Cardiac fibroblast (primary cell): ENCODE data around the gene CFAP92.

Source experiments
- DNase-seq, 2 donors: peaks; one replicate each; pipeline versions ENCODE4 v3.0.0 to v3.0.0-alpha.2; 2010; ENCODE audit warnings: low read depth in 2 of 2
- H3K4me3 ChIP-seq, 2 donors: replicated peaks in 1 of 2; 1 replicate in 1 of 2; 2 replicates in 1 of 2; pipeline ENCODE4 v1.5.1; 2011; ENCODE audit warnings: low read depth in 2 of 2, low read length in 2 of 2, mild to moderate bottlenecking in 2 of 2, moderate library complexity in 1 of 2
- CTCF ChIP-seq: IDR thresholded peaks from one replicate; pipeline ENCODE4 v1.5.1; 2011; ENCODE audit warnings: low read depth, mild to moderate bottlenecking, low read length, inconsistent platforms

Gene CFAP92

DNA sequence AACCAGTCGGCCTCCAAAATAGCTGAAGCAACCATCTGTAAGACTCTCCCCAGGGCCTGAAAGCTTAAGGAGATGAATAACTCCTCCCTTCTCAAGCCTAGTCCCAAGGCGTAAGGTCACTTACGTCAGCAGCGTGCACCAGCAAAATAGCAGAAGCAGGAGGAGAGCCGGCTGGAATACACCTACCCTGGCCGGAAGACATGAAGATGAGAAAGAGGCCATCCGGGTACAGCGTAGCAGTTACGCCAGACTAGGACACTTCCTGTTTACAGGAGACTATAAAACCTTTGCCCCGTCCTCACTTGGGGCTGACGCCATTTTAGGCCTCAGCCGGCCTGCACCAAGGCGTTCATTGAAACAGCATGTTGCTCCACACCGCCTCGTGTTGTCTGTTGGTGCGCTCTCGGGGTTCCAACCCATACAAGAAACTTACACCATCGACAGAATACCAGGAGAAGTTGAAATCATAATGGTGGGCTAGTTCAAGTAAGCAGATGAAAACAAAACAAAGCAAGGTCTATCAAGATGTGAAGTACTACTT lies 2.5 kb downstream of the CFAP92 start:
- H3K4me3 ChIP-seq, result no peak overlapping the region
- TF ChIP-seq CTCF, result no peak
- DNase-seq, result no peak

- H3K4me3 ChIP-seq, result no peak overlapping the region
- DNase-seq, result no peak
- no peak for TF ChIP-seq CTCF
Measured at GRCh38 chr3:128988286-128988685, 5.6 kb downstream of the CFAP92 start.

GRCh38 chr3:128987302-128988100 lies 6.4 kb downstream of the CFAP92 start:
- TF ChIP-seq CTCF, result no peak
- DNase-seq, result no peak
- no peak overlapping the region for H3K4me3 ChIP-seq

DNA sequence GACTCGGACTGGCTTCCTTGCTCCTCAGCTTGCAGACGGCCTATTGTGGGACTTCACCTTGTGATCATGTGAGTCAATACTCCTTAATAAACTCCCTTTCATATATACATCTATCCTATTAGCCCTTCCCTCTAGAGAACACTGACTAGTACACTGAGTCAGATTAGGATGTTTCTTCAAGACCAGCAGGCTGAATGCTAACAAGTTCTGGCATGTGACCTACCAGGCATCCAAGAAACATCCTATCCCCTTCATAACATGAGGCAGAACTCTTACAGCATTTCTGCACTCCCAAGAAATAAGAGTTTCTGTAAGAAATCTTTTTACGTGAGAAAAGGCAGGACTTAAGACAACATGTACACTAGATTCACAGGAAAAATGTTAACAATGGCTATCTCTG lies 9.3 kb downstream of the CFAP92 start:
- TF ChIP-seq CTCF, result no peak
- DNase-seq, result peak; percentile 25 to 32
- no peak overlapping the region for H3K4me3 ChIP-seq

DNA sequence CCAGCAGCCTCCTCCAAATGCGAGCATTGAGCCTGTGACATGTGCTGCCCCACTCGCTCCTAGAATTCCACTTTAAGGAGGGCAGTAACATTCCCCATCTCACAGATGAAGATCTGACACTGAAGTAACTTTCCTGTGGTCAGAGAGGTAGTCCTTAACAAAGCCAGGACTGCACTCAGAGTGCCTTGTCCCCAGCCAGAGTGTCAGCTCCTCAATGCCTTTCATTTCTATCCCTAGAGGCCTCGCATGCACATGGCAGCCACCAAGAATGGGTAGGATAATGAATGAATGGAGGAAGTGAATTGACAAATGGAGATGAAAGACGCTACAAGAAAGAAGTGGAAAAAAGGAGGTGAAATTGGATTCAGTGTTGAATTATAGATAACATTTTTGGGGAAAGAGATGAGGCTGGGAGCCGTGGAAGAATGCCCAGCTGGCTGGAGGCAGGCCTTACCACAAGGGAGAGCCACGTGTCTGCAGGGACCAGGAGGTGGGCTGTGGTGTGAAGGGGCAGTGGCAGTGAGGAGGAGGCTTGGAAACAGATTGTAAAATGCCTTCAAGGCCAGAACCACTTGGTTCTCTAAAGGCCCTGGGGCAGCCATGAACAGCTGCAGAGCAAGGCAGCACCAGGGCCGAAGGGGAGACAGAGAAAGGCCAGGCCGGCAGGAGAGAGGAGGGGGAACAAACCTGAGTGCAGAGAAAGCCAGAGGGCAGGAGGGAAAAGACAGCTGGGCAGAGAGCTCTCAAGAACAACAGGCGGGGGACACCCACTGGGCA lies 10.4 kb downstream of the CFAP92 start:
- no peak overlapping the region for H3K4me3 ChIP-seq
- DNase-seq, result no peak
- no peak for TF ChIP-seq CTCF

DNA sequence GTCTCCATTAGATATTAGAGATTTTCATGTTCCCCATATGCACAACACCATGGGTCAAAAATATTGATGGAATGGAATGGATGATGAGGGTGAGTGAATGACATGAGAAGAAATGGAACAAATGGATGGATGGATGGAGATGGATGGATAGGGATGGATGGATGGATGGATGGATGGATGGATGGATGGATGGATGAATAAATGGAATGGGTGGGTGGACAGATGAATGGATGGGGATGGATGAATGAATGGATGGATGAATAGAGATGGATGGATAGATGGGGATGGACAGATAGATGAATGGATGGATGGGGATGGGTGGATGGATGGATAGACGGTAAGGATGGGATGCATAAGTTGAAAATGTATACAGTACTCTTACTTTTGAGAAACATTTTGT lies 18.6 kb downstream of the CFAP92 start:
- no peak overlapping the region for H3K4me3 ChIP-seq
- no peak for DNase-seq
- TF ChIP-seq CTCF, result no peak
